ENCODE results near the gene ISM2. TPM values are rescaled to one million over a fixed set of nuclear protein-coding genes. Genes with fewer than 3 reads are reported as not detected.
A peak's percentile ranks its signal among the peaks of the same experiment; 100 is the strongest.
"Not testable (repeated sequence)": the region's sequence is repeated elsewhere in the genome, so short reads cannot be mapped to it uniquely, and the experiment has no call there.

ISM2 gene
- polyA plus RNA-seq, 2 of the 4 experiments (the other 2 are of a cell fraction): 0.10 to 0.21 TPM

GRCh38 chr14:77547512-77548180 is 49.0 kb upstream of the ISM2 start:
- Histone ChIP-seq H3K9me3 (no peaks in the 10 kb centered on the region), H3K27ac (no peak overlapping the region), H3K4me2 (no peak overlapping the region), H3K4me1 (no peaks in the 10 kb centered on the region), H3K4me3 (no peak overlapping the region)
- CTCF ChIA-PET: interaction anchor here (0.6 to 1.4 kb wide), 7 partner anchors 15 to 395 kb away, joined by 3 to 4 read pairs (median 3); no protein-coding TSS in a partner anchor
- POLR2A ChIA-PET: interaction anchor here (0.6 kb wide), 1 partner anchor 78 kb away, joined by 8 read pairs; no protein-coding TSS in a partner anchor
- DNase-seq (ENCODE audit: low read depth in 1 of 2, low spot score in 1 of 2): no peak
- no peak for FAIRE-seq
- TF ChIP-seq, protein P1, sequence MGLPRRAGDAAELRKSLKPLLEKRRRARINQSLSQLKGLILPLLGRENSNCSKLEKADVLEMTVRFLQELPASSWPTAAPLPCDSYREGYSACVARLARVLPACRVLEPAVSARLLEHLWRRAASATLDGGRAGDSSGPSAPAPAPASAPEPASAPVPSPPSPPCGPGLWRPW (IDR thresholded peaks at IDR 0.05): no peak
- TF ChIP-seq FOXS1 (CRISPR knock-in tag; IDR thresholded peaks at IDR 0.05): no peak
- no peak for TF ChIP-seq CHD2 (IDR thresholded peaks at IDR 0.05; ENCODE audit: low read length, partially characterized antibody)
- TF ChIP-seq POLR2A (IDR thresholded peaks at IDR 0.05; ENCODE audit: low read length): no peak
- no peak for TF ChIP-seq CTCF (IDR thresholded peaks at IDR 0.05)
- TF ChIP-seq HDAC2 (IDR thresholded peaks at IDR 0.05): no peak
- TF ChIP-seq ZC3H11A (IDR thresholded peaks at IDR 0.05): no peak
- no peak for TF ChIP-seq NPAS2 (CRISPR knock-in tag; IDR thresholded peaks at IDR 0.05; ENCODE audit: borderline replicate concordance)
- TF ChIP-seq, protein P2, sequence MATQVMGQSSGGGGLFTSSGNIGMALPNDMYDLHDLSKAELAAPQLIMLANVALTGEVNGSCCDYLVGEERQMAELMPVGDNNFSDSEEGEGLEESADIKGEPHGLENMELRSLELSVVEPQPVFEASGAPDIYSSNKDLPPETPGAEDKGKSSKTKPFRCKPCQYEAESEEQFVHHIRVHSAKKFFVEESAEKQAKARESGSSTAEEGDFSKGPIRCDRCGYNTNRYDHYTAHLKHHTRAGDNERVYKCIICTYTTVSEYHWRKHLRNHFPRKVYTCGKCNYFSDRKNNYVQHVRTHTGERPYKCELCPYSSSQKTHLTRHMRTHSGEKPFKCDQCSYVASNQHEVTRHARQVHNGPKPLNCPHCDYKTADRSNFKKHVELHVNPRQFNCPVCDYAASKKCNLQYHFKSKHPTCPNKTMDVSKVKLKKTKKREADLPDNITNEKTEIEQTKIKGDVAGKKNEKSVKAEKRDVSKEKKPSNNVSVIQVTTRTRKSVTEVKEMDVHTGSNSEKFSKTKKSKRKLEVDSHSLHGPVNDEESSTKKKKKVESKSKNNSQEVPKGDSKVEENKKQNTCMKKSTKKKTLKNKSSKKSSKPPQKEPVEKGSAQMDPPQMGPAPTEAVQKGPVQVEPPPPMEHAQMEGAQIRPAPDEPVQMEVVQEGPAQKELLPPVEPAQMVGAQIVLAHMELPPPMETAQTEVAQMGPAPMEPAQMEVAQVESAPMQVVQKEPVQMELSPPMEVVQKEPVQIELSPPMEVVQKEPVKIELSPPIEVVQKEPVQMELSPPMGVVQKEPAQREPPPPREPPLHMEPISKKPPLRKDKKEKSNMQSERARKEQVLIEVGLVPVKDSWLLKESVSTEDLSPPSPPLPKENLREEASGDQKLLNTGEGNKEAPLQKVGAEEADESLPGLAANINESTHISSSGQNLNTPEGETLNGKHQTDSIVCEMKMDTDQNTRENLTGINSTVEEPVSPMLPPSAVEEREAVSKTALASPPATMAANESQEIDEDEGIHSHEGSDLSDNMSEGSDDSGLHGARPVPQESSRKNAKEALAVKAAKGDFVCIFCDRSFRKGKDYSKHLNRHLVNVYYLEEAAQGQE (IDR thresholded peaks at IDR 0.05): no peak
- TF ChIP-seq, protein P3, sequence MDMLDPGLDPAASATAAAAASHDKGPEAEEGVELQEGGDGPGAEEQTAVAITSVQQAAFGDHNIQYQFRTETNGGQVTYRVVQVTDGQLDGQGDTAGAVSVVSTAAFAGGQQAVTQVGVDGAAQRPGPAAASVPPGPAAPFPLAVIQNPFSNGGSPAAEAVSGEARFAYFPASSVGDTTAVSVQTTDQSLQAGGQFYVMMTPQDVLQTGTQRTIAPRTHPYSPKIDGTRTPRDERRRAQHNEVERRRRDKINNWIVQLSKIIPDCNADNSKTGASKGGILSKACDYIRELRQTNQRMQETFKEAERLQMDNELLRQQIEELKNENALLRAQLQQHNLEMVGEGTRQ (IDR thresholded peaks at IDR 0.05): no peak
- no peak for TF ChIP-seq KDM1A (IDR thresholded peaks at IDR 0.05; ENCODE audit: low read depth)
- no peak for TF ChIP-seq SMC3 (IDR thresholded peaks at IDR 0.05)
- TF ChIP-seq MAFK (IDR thresholded peaks at IDR 0.05; ENCODE audit: partially characterized antibody): no peak
- no peak for TF ChIP-seq RNF2 (IDR thresholded peaks at IDR 0.05; ENCODE audit: borderline replicate concordance, low read depth)
- no peak for TF ChIP-seq FOSB (CRISPR knock-in tag; IDR thresholded peaks at IDR 0.05)
- TF ChIP-seq HOXB13 (CRISPR knock-in tag; IDR thresholded peaks at IDR 0.05; ENCODE audit: low read depth): no peak
- TF ChIP-seq, protein P4, sequence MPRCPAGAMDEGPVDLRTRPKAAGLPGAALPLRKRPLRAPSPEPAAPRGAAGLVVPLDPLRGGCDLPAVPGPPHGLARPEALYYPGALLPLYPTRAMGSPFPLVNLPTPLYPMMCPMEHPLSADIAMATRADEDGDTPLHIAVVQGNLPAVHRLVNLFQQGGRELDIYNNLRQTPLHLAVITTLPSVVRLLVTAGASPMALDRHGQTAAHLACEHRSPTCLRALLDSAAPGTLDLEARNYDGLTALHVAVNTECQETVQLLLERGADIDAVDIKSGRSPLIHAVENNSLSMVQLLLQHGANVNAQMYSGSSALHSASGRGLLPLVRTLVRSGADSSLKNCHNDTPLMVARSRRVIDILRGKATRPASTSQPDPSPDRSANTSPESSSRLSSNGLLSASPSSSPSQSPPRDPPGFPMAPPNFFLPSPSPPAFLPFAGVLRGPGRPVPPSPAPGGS (IDR thresholded peaks at IDR 0.05): no peak
- no peak for TF ChIP-seq SREBF2 (IDR thresholded peaks at IDR 0.05)
- 77% methylated on average over 8 of the region's 8 CpGs for WGBS (ENCODE audit: missing lambda C conversion rate)
- peak in 1 of 2 experiments; percentile 64; a peak in 3 of 6 replicates for ATAC-seq

- not testable (repeated sequence) for H3K27ac ChIP-seq; FAIRE-seq; H3K4me2 ChIP-seq; ATAC-seq; H3K4me1 ChIP-seq; H3K9me3 ChIP-seq; H3K4me3 ChIP-seq; DNase-seq (ENCODE audit: low read depth in 1 of 2, low spot score in 1 of 2)
- ChIA-PET POLR2A (interaction anchor here (1.0 kb wide), 1 partner anchor 224 kb away, joined by 3 read pairs; the partner anchor contains the start of genes GSTZ1 and POMT2), CTCF (interaction anchor here (0.7 to 2.3 kb wide), 5 partner anchors 9 to 393 kb away, joined by 3 to 6 read pairs (median 3); no protein-coding TSS in a partner anchor)
- 93% methylated on average over 11 of the region's 11 CpGs for WGBS (ENCODE audit: missing lambda C conversion rate)
These were observed 46.6 kb upstream of the ISM2 start for GRCh38 chr14:77545171-77545570.
